ENCODE measurements around the gene GPX2.

GRCh38 chr14:64946310-64947045, 3.9 kb upstream of the GPX2 start:
- TF ChIP-seq SIX5 (IDR thresholded peaks at IDR 0.05; ENCODE audit: low read depth, low read length) (no peak), CTCF (IDR thresholded peaks at IDR 0.05; ENCODE audit: control extremely low read depth in 1 of 3, insufficient read depth in 1 of 3, low read depth in 1 of 3, low read length in 3 of 3) (no peak)
